Endometrium (tissue), 2 donors: Measurements from ENCODE around the gene FGF2.
"Not testable (repeated sequence)": the region's sequence is repeated elsewhere in the genome, so short reads cannot be mapped to it uniquely, and the experiment has no call there.

ENCODE experiments used
- FAIRE-seq: peaks from 2 replicates; lab custom pipeline; 2012; peaks lifted over from hg19 to GRCh38; lab: Jason Lieb, UNC
- donor health status: control.
- donor health status: control.

The FGF2 gene

DNA sequence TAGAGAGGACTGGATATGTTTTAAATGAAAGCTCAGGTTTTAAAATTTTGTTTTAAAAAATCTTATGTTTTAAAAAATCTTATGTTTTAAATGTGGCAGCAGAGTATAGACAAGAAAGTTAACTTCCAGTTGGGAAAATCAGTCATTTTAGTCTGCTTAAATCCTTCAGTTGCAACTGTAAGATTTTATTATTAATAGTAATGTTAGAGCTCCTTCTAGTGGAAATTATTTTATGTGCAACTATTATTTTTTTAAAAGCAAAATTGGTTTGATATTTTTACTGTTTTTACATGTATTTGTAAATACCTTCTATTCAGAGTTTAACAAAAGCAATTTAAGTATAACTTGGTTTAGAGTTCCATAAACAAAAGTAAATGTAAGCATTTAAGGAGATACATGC lies 104.2 kb downstream of the FGF2 start:
- peak; percentile 94 for FAIRE-seq

DNA sequence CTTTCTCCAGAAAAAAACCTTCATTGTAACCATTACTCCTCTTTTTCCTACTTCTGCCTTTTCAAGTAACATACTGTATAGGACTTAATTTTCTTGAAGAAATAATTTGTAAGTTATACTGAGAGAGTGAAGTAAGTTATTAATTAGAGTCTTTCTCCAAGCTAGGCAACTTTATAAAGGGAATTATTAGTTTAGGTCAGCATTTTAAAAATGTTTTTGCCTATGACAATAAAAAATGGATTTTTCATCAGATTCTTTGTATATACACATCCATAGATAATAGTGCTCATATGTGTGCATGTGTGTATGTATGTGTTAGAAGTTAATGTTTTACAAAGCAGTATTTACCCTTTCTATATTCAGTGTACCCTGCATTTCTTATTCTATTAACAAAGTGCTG lies 106.1 kb downstream of the FGF2 start:
- no peak for FAIRE-seq

DNA sequence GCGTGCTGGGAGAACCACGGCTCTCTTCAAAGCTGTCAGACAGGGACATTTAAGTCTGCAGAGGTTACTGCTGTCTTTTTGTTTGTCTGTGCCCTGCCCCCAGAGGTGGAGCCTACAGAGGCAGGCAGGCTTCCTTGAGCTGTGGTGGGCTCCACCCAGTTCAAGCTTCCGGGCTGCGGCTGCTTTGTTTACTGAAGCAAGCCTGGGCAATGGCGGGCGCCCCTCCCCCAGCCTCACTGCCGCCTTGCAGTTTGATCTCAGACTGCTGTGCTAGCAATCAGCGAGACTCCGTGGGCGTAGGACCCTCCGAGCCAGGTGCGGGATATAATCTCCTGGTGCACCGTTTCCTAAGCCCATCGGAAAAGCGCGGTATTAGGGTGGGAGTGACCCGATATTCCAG lies 118.5 kb downstream of the FGF2 start:
- FAIRE-seq, result not testable (repeated sequence)

DNA sequence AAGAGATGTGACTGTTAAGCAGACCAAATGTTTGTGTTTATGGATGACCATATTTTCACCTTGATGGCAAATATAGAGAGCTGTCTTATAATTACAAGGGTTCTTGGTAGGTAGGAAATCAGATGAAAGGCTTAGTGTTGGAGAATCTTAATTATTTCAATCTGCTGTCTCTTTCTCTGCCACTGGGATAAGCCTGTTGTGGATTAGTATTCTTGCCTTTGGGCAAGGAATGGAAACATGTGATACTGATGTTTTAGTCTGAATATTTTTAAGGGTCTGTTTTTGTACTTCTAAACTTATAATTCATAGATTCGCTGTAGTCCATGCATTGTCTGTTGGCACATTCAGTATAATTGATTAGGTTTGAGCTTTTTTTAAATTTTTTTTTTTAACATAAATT lies 119.5 kb downstream of the FGF2 start:
- FAIRE-seq, result no peak
